Measurements from ENCODE around the gene DHCR24. TPM values are rescaled to one million over a fixed set of nuclear protein-coding genes. Genes with fewer than 3 reads are reported as not detected.

Gene DHCR24
- total RNA-seq, 1 donor from 2014 or later = 168 TPM

- Mint-ChIP-seq H3K27ac (ENCODE audit: unreplicated experiment) (no peak overlapping the region), H3K4me3 (ENCODE audit: unreplicated experiment) (no peak overlapping the region), H3K9me3 (ENCODE audit: unreplicated experiment) (peaks cover 16% of the 10 kb centered on the region), H3K36me3 (ENCODE audit: low read depth, unreplicated experiment) (peaks cover 4% of the 10 kb centered on the region), H3K27me3 (ENCODE audit: low read depth, unreplicated experiment) (peaks cover 4% of the 10 kb centered on the region), H3K4me1 (ENCODE audit: low read depth, unreplicated experiment) (no peaks in the 10 kb centered on the region)
- Histone ChIP-seq H3K79me2 (ENCODE audit: insufficient read depth, low read length) (no peaks in the 10 kb centered on the region), H3K4me1 (ENCODE audit: insufficient read depth, low read length) (no peaks in the 10 kb centered on the region), H4K20me1 (ENCODE audit: insufficient read depth, low read length) (no peaks in the 10 kb centered on the region), H2AFZ (ENCODE audit: low read depth, low read length) (no peak overlapping the region), H3K4me3 (ENCODE audit: insufficient read depth, low read depth, low read length) (no peak overlapping the region), H3K9ac (ENCODE audit: low read length) (no peak overlapping the region), H3K27ac (ENCODE audit: low read depth, low read length) (no peak overlapping the region), H3K4me2 (ENCODE audit: low read length) (no peak overlapping the region), H3K9me3 (ENCODE audit: insufficient read depth, low read depth, low read length) (peaks cover 4% of the 10 kb centered on the region), H3K27me3 (ENCODE audit: insufficient read depth, low read length) (peaks cover 11% of the 10 kb centered on the region), H3K36me3 (ENCODE audit: insufficient read depth, low read length) (no peaks in the 10 kb centered on the region)
- no peak for FAIRE-seq
- DNase-seq (ENCODE audit: low read depth) = no peak
- TF ChIP-seq CTCF (IDR thresholded peaks at IDR 0.05; ENCODE audit: insufficient read depth, low read depth, low read length) (no peak), EZH2 (IDR thresholded peaks at IDR 0.05; ENCODE audit: insufficient read depth, low read length) (no peak)
Observed at GRCh38 chr1:54823670-54824069, 63.3 kb downstream of the DHCR24 start.

GRCh38 chr1:54819733-54820132 is 67.3 kb downstream of the DHCR24 start:
- FAIRE-seq = no peak
- H3K27me3 Mint-ChIP-seq (ENCODE audit: low read depth, unreplicated experiment) = peaks cover 17% of the 10 kb centered on the region

More at GRCh38 chr1:54819733-54820132, 67.3 kb downstream of the DHCR24 start:
- Histone ChIP-seq H4K20me1 (ENCODE audit: insufficient read depth, low read length) (no peaks in the 10 kb centered on the region), H3K4me2 (ENCODE audit: low read length) (no peak overlapping the region), H3K27me3 (ENCODE audit: insufficient read depth, low read length) (peaks cover 3% of the 10 kb centered on the region), H3K9ac (ENCODE audit: low read length) (no peak overlapping the region), H3K36me3 (ENCODE audit: insufficient read depth, low read length) (no peaks in the 10 kb centered on the region), H3K4me1 (ENCODE audit: insufficient read depth, low read length) (no peaks in the 10 kb centered on the region), H3K79me2 (ENCODE audit: insufficient read depth, low read length) (no peaks in the 10 kb centered on the region), H2AFZ (ENCODE audit: low read depth, low read length) (no peak overlapping the region), H3K27ac (ENCODE audit: low read depth, low read length) (no peak overlapping the region), H3K9me3 (ENCODE audit: insufficient read depth, low read depth, low read length) (no peaks in the 10 kb centered on the region), H3K4me3 (ENCODE audit: insufficient read depth, low read depth, low read length) (no peak overlapping the region)
- TF ChIP-seq EZH2 (IDR thresholded peaks at IDR 0.05; ENCODE audit: insufficient read depth, low read length) (no peak), CTCF (IDR thresholded peaks at IDR 0.05; ENCODE audit: insufficient read depth, low read depth, low read length) (no peak)
- Mint-ChIP-seq H3K4me3 (ENCODE audit: unreplicated experiment) (no peak overlapping the region), H3K27ac (ENCODE audit: unreplicated experiment) (no peak overlapping the region), H3K36me3 (ENCODE audit: low read depth, unreplicated experiment) (no peaks in the 10 kb centered on the region), H3K9me3 (ENCODE audit: unreplicated experiment) (peaks cover 8% of the 10 kb centered on the region), H3K4me1 (ENCODE audit: low read depth, unreplicated experiment) (no peaks in the 10 kb centered on the region)
- DNase-seq (ENCODE audit: low read depth) = no peak

Measured in astrocyte (in vitro differentiated cells and primary cell).